Fibroblast of lung (primary cell): ENCODE measurements around the gene NPHP4. TPM values are rescaled to one million over a fixed set of nuclear protein-coding genes. Genes with fewer than 3 reads are reported as not detected.

Source experiments
- DNase-seq, 2 donors: peaks; one replicate each; pipeline versions ENCODE4 v3.0.0 to v3.0.0-alpha.2; 2010; ENCODE audit warnings: low read depth in 2 of 2
- H2AFZ ChIP-seq: 2 replicates; pipeline ENCODE4 v1.5.1; 2012; ENCODE audit warnings: low read length, control low read depth, inconsistent platforms
- H3K27ac ChIP-seq: 2 replicates; pipeline ENCODE4 v1.5.1; 2011; ENCODE audit warnings: low read length, control low read depth; ENCODE audit not compliant: insufficient read depth
- H3K27me3 ChIP-seq: 2 replicates; pipeline ENCODE4 v1.5.1; 2011; ENCODE audit warnings: mild to moderate bottlenecking, low read length; ENCODE audit not compliant: control insufficient read depth, insufficient read depth
- H3K36me3 ChIP-seq: 2 replicates; pipeline ENCODE4 v1.5.1; 2011; ENCODE audit warnings: low read length; ENCODE audit not compliant: control insufficient read depth, insufficient read depth
- H3K4me1 ChIP-seq: 2 replicates; pipeline ENCODE4 v1.5.1; 2011; ENCODE audit warnings: low read length; ENCODE audit not compliant: control insufficient read depth, insufficient read depth; ENCODE audit errors: extremely low read depth
- H3K4me2 ChIP-seq: 2 replicates; pipeline ENCODE4 v1.5.1; 2011; ENCODE audit warnings: low read length, control low read depth; ENCODE audit not compliant: insufficient read depth; ENCODE audit errors: extremely low read depth
- H3K4me3 ChIP-seq, 4 experiments: fragments of 200-600 bp in 1 of 4; sonication (generic) in 1 of 4; replicated peaks in 1 of 4; 2 replicates each; pipeline ENCODE4 v1.5.1; 2011 to 2016; ENCODE audit warnings: low read length in 4 of 4, low read depth in 3 of 4, mild to moderate bottlenecking in 3 of 4, control low read depth in 2 of 4, inconsistent platforms in 1 of 4, mixed read lengths in 1 of 4; ENCODE audit not compliant: insufficient read depth in 1 of 4; ENCODE audit errors: control extremely low read depth in 1 of 4
- H3K79me2 ChIP-seq: 2 replicates; pipeline ENCODE4 v1.5.1; 2012; ENCODE audit warnings: mild to moderate bottlenecking, low read length, inconsistent platforms; ENCODE audit not compliant: control insufficient read depth, insufficient read depth
- H3K9ac ChIP-seq: 2 replicates; pipeline ENCODE4 v1.5.1; 2011; ENCODE audit warnings: mild to moderate bottlenecking, low read length, control low read depth; ENCODE audit not compliant: insufficient read depth
- H3K9me3 ChIP-seq: 2 replicates; pipeline ENCODE4 v1.5.1; 2012; ENCODE audit warnings: low read depth, low read length; ENCODE audit not compliant: control insufficient read depth, insufficient read depth
- H4K20me1 ChIP-seq: 2 replicates; pipeline ENCODE4 v1.5.1; 2011; ENCODE audit warnings: low read length; ENCODE audit not compliant: control insufficient read depth, insufficient read depth; ENCODE audit errors: extremely low read depth
- EZH2 ChIP-seq: IDR thresholded peaks from 2 replicates; pipeline ENCODE4 v1.5.1; 2012; ENCODE audit warnings: low read length, control low read depth, mild to moderate bottlenecking; ENCODE audit errors: missing control alignments
- polyA plus RNA-seq, 2 donors: library from polyadenylated mRNA; depleted of rRNA in 1 of 2; stranded (reverse) in 1 of 2; unstranded in 1 of 2; fragments of >200 nt; gene quantifications; 2 replicates each; pipeline ENCODE4 v1.2.1, GENCODE V29; 2011 to 2012; ENCODE audit warnings: missing spikeins in 1 of 2
- total RNA-seq: library from RNA; depleted of rRNA; stranded (reverse); fragments of >200 nt; gene quantifications from 2 replicates; pipeline ENCODE4 v1.2.1, GENCODE V29; 2014
- TF ChIP-seq, protein P1 (sequence below), 2 donors: IDR thresholded peaks in 1 of 2; conservative IDR thresholded peaks in 1 of 2; 1 replicate in 1 of 2; 2 replicates in 1 of 2; pipeline ENCODE4 v1.5.1; 2011 to 2012; ENCODE audit warnings: low read length in 2 of 2, control low read depth in 1 of 2, inconsistent platforms in 1 of 2, low read depth in 1 of 2, mild to moderate bottlenecking in 1 of 2

NPHP4 gene
- total and polyA plus RNA-seq, 2 donors (not counting 1 experiment from before 2014, with no cell fraction given): 1.5 to 4.0 TPM

DNA sequence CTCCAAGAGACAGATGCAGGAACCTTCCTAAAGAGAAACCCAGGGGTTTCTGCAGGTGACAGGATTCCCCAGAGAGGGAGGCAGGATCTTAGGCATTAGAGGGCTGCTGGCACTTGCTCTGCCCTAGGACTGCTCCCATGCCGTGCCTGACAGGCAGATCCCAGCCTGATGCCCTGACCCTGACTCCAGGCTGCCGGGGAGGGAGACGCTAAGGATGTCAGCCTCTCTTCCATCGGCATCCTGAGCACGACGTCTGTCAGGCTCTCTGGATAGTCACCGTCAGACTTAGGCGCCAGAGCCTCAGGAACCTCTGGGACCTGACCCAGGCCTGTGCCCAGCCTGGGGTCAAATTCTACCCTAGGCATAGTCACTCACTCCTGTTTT is 157.1 kb downstream of the NPHP4 start:
- H3K27ac ChIP-seq: no peak overlapping the region
- no peak overlapping the region for H3K9ac ChIP-seq
- no peaks in the 10 kb centered on the region for H3K79me2 ChIP-seq
- no peaks in the 10 kb centered on the region for H3K27me3 ChIP-seq
- no peaks in the 10 kb centered on the region for H3K9me3 ChIP-seq
- no peak overlapping the region for H3K4me3 ChIP-seq
- H3K36me3 ChIP-seq: no peaks in the 10 kb centered on the region
- H3K4me2 ChIP-seq: no peak overlapping the region
- no peak for DNase-seq
- H2AFZ ChIP-seq: no peak overlapping the region
- H4K20me1 ChIP-seq: no peaks in the 10 kb centered on the region
- TF ChIP-seq, protein P1, sequence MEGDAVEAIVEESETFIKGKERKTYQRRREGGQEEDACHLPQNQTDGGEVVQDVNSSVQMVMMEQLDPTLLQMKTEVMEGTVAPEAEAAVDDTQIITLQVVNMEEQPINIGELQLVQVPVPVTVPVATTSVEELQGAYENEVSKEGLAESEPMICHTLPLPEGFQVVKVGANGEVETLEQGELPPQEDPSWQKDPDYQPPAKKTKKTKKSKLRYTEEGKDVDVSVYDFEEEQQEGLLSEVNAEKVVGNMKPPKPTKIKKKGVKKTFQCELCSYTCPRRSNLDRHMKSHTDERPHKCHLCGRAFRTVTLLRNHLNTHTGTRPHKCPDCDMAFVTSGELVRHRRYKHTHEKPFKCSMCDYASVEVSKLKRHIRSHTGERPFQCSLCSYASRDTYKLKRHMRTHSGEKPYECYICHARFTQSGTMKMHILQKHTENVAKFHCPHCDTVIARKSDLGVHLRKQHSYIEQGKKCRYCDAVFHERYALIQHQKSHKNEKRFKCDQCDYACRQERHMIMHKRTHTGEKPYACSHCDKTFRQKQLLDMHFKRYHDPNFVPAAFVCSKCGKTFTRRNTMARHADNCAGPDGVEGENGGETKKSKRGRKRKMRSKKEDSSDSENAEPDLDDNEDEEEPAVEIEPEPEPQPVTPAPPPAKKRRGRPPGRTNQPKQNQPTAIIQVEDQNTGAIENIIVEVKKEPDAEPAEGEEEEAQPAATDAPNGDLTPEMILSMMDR (conservative IDR thresholded peaks at IDR 0.05 in 1 of 2, IDR thresholded peaks at IDR 0.05 in 1 of 2; ENCODE audit: low read depth in 1 of 2, low read length in 2 of 2): no peak
- TF ChIP-seq EZH2: no peak
- H3K4me1 ChIP-seq: no peaks in the 10 kb centered on the region

GRCh38 chr1:5834477-5835178 is 157.6 kb downstream of the NPHP4 start:
- no peaks in the 10 kb centered on the region for H3K27me3 ChIP-seq
- no peak overlapping the region for H3K27ac ChIP-seq
- H3K9ac ChIP-seq: no peak overlapping the region
- no peaks in the 10 kb centered on the region for H4K20me1 ChIP-seq
- H3K9me3 ChIP-seq: no peaks in the 10 kb centered on the region
- TF ChIP-seq, protein P1 (conservative IDR thresholded peaks at IDR 0.05 in 1 of 2, IDR thresholded peaks at IDR 0.05 in 1 of 2; ENCODE audit: low read depth in 1 of 2, low read length in 2 of 2): no peak
- no peak for TF ChIP-seq EZH2
- H3K4me3 ChIP-seq: no peak overlapping the region
- H3K36me3 ChIP-seq: no peaks in the 10 kb centered on the region
- H3K79me2 ChIP-seq: no peaks in the 10 kb centered on the region
- no peak overlapping the region for H2AFZ ChIP-seq
- no peak overlapping the region for H3K4me2 ChIP-seq
- no peaks in the 10 kb centered on the region for H3K4me1 ChIP-seq
- no peak for DNase-seq

- Histone ChIP-seq H2AFZ (no peak overlapping the region), H4K20me1 (no peaks in the 10 kb centered on the region), H3K4me1 (no peaks in the 10 kb centered on the region), H3K4me3 (no peak overlapping the region), H3K27me3 (no peaks in the 10 kb centered on the region), H3K79me2 (no peaks in the 10 kb centered on the region), H3K9me3 (no peaks in the 10 kb centered on the region), H3K27ac (no peak overlapping the region), H3K36me3 (no peaks in the 10 kb centered on the region), H3K9ac (no peak overlapping the region), H3K4me2 (no peak overlapping the region)
- no peak for DNase-seq
- TF ChIP-seq, protein P1 (conservative IDR thresholded peaks at IDR 0.05 in 1 of 2, IDR thresholded peaks at IDR 0.05 in 1 of 2; ENCODE audit: low read depth in 1 of 2, low read length in 2 of 2): no peak
- TF ChIP-seq EZH2: no peak
These were observed 158.3 kb downstream of the NPHP4 start for GRCh38 chr1:5833911-5834310.
